HG03135 (cell line): ENCODE data around the gene C20orf173.
"Not testable (repeated sequence)": the region's sequence is repeated elsewhere in the genome, so short reads cannot be mapped to it uniquely, and the experiment has no call there.

Experiments used
- ATAC-seq: cut with Tn5 transposase; IDR thresholded peaks from one replicate; pipeline ENCODE4 v1.9.1; 2021; ENCODE audit warnings: mild to moderate bottlenecking, moderate library complexity; ENCODE audit not compliant: unreplicated experiment

C20orf173 gene, protein sequence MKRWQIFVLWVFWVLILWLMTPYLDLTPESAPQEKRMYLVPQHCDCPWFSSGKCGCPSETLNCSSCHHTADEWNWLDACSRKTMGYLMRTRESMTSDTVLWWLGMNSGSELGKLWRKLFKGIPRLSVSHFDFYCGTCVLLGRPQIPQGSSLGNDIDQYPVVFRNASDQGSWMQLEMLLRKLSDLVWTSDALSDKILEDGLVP

DNA sequence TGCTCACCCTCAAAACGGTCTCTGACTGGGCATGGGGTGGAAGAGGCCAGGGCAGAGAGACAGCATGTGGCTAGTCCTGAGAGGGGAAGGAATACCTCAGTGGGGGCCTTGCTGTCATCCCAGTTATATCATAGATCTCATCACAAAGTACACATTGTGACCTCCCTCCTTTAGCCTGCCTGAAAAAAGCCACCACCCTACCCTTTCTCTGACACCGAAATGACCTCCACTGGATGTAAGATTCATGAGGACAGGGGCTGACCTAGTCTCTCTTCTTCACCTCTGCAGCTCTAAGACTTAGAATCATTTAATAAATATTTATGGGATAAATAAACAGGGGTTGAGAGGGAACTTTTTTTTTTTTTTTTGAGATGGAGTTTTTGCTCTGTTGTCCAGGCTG lies at the start of gene C20orf173:
Gene C20orf173, minus strand, starts transcription at position 101 of the 400 bp plus-strand sequence. CDS start 279 bp downstream, outside the sequence.
- no peak for ATAC-seq

GRCh38 chr20:35579196-35579595 lies 49.7 kb upstream of the C20orf173 start:
- no peak for ATAC-seq

DNA sequence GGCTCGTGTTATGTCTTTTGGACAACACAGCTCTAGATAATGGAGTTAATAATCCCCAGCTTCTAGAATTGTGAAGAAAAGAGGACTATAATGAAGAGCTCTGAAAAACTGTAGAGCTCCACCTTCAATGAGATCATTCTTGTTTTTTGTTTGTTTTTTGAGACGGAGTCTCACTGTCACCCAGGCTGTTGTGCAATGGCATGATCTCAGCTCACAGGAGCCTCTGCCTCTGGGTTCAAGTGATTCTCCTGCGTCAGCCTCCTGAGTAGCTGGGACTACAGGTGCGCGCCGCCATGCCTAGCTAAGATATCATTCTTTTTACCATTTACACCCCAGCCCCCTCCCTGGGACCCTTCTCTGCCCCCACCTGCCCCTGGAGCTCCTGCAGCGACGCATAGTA lies 49.0 kb upstream of the C20orf173 start:
- ATAC-seq, result no peak

DNA sequence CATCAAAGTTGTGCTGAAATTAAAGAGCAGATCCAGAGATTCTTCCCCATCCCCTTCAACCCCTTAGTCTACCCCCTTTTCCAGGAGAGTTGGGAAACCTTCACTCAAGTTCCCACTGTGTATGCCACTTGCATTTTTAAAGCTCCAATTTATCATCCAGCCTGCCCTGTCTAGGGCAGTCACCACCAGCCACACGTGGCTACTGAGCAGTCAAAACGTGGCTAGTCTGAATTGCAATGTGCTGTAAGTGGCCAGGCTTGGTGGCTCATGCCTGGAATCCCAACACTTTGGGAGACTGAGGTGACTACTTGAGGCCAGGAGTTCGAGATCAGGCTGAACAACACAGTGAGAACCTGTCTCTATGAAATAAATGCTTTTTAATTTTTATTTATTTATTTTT lies 47.4 kb upstream of the C20orf173 start:
- no peak for ATAC-seq

DNA sequence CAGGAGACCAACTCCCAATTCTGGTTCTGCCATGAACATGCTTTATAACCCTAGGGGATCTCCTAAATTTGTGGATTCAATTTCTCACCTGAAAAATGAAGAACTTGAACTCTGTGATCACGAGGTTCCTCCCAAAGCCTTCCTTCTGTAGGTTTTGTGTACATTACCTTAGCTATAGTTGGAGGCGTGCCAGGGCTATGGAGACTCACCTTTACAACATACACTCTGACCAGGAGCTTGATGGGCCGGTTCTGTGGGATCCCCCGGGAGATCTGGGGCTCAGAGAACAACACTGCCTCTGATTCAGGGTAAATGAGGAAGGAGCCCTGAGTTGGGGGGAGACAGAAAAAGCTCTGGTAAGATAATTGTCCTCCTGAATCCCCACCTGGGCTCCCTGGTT lies 46.5 kb upstream of the C20orf173 start:
- no peak for ATAC-seq

GRCh38 chr20:35572838-35573237 lies 43.4 kb upstream of the C20orf173 start:
- no peak for ATAC-seq

DNA sequence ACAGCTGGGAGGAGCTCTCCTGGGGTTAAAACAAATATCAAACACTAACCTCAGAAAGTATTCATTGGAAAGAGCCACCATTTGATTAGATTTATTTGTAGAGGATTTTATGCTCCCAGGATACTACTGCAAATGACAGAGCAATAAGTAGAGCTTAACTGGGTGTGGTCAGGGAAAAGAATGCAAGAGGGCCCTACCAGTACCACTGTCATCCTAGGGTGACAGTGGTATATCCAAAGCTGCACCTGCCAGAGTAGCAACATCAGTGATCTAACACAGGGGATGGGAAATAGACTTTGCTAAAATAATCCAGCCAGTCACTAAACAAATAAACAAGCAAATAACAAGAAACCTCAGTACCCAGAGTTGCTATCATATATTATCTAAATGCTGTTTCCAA lies 42.1 kb upstream of the C20orf173 start:
- no peak for ATAC-seq

DNA sequence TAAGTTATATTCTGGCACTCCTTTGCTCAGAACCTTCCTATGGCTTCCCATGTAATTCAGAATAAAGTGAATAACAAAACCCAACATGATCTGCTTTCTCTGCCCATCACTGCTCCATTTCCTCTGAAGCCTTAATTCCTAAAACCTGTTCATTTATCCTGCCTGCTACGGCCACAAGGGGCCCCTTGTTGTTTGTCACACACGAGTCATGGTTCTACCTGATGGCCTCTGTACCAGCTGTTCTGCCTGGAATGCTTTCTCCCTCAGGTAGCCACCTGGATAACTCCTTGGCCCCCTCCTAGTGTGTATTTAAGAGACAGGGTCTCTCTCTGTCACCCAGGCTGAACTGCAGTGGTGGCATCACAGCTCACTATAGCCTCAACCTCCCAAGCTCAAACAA lies 39.2 kb upstream of the C20orf173 start:
- no peak for ATAC-seq

DNA sequence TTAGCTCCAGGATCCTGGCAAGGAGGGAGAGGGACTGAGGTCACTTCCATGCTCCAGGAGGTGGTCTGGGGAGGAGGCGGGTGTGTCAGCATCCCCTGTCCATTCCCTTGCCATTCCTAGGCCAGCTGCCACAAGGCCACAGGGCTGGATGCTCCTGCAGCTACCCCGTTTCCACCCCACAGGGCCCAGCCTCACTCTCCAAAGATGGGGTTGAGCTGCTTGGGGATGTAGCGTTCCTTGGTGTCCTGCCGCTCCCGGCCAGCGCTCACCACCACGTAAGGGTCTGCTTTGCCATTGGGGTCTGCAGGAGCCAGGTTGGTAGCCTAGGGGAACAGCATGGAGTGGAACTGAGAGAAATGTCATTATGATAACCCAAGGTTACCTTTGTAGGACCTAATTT lies 35.5 kb upstream of the C20orf173 start:
- ATAC-seq, result no peak

DNA sequence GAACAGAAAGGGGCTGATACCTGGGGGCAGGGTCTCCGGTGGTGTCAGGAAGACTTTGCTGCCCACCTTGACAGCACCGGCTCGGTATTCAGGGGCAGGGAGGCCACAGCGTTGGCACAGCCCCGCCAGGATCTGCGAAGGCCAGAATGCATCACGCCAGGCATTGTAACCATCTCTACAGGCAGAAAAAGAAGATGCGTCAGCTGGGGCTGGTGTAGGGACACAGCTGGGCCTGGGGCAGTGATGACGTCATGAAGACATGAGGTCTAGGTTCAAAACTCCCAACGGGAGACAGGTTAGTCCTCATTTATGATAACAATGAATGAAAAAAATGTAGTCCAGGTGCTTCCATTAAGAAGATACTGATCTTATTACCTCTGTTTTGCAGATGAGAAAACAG lies 34.4 kb upstream of the C20orf173 start:
- ATAC-seq, result no peak

DNA sequence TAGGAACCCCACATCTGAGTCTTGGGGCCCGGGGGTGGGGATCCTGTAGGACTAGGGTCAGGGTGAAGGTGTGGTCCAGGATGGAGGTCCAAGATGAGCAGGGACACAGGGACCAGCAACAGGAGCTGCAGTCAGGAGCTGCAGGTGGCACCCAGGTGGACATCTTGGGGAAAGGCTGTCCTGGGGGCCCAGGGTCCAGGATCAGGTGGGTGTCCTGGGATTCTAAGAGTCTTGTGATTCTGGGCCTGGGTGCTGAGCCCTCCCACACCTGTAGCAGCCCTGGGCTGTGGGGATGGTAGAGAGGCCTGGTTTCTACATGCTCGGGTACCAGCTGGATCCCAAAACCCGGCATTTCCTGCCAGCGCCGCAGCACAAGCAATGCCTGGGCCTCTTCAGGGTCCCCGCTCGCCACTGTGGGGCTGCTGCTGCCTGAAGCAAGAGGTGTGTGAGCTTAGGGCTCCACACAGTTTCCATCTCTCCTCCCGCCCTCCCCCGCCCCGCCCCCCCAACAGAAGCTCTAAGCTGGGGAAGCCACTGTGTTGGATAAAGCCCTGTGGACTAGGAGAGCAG lies 33.2 kb upstream of the C20orf173 start:
- ATAC-seq, result no peak

DNA sequence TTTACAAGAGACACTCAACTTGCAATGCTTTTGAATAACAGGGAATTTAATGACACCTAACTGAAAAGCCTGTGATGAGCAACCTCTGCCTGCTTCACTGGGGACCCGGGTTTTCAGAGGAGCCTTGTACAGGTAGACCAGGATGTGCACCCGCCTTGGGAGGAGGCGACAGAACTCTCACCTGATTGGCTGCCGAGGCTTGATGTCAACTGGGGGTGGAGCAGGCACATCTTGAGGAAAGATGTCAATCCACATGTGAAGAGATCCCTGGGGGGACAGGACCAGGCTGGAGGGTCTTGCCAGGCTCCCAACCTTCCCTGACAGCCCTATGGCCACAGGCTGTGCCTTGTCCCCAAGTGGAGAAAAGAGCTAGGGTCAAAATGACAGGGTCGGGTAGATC lies 32.2 kb upstream of the C20orf173 start:
- no peak for ATAC-seq

DNA sequence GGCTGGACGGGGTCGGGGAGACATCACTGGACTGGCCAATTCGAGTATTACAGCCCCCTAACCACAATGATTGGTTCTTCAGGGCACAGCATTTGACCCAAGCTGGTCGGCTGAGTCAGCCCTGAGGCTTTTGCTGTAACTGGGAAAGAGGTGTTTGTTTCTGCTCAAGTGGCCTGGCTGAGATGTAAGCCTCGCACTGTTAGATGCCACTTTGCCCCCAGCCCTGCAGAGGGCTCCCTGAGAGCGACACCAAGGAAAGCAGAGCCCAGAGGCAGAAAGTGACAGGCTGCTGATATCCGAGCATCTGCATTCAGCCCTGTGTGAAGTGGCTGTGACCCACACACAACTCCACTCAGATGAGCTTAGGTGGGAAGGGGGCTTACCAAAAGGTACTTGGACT lies 31.8 kb upstream of the C20orf173 start:
- ATAC-seq, result no peak

DNA sequence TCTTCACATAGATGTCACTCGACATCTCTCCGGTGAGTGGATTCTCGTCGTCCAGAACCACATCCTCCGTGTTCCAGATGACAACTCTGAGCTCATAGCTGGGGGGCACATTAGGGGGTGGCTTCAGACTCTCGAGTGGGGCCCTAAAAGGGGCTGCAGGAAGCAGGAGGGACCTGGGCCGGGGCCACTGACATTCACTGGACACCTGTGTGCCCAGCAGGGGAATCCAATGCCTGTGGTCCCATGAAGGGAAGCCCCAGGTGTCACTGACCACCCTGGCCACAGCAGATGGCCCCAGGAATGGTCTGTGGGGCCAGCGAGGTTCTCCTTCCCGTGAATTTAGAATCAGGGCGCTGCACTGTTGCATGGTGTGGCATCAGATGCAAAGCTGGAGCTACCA lies 31.1 kb upstream of the C20orf173 start:
- ATAC-seq, result no peak

DNA sequence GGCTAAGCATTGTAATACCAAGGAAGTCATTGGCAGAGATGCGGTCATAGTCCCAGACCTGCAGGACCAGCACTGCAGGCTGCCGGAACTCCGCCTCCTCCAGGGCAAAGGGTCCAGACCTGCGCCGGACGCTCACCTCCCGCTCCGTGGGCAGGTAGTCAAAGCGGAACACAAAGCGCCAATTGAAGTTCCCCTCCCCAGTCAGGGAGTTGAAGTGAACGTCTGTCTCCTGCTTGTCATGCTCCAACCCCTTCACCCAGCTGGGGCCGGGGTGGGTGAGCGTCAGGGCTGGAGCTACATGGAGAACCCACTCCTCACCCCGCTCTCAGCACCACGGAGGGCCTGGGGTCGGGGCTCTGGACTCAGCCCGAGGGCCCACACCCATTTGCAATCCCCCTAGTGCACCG lies 30.7 kb upstream of the C20orf173 start:
- ATAC-seq, result no peak

DNA sequence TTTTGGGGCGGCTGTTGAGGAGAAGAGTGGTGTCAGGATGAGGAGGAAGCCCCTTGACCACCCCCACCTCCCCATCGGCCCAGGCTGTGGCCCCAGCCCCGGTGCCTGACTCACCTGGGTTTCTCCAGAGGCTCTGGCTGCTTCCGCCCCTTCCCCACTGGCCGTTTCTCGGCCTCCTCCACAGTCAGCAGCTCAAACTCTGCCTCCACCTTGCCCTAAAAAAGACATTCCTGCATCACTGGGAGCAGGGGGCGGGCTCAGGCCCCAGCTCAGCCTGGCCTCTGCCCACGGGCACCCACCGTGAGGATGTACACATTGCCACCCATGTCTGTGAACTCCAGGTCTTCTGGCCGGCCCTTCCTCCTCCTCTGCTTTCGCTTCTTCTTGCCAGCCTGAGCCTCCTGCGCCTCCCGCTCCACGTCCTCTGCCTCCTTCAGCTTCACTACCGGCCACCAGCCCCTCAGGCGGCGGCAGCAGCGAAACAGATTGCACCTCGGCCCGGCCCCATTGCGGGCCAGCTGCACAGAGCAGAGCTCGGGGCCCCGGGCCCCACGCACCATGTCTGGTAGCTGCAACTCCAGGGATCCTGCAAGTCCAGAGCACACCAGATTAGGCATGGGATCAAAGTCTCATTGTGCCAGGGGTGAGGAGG lies 29.7 kb upstream of the C20orf173 start:
- ATAC-seq, result no peak

GRCh38 chr20:35558451-35558850 lies 29.0 kb upstream of the C20orf173 start:
- no peak for ATAC-seq

- no peak for ATAC-seq
These were observed 27.4 kb upstream of the C20orf173 start for GRCh38 chr20:35556871-35557270.

- ATAC-seq, result no peak
These were observed 26.6 kb upstream of the C20orf173 start for GRCh38 chr20:35555951-35556645.

DNA sequence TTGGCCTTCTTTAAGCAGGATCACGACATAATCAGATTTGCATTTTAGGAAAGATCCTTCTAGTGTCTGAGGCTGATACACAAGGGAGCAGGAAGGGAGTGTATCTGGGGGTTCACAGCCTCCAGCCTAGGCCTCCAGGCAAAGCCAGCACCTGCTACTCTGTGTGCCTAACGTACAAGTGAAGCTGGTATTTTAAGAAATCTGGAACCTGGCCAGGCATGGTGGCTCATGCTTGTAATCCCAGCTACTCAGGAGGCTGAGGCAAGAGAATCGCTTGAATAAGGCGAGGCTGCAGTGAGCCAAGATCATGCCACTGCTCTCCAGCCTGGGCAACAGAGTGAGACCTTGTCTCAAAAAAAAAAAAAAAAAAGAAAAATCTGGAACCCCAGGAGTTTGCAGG lies 26.0 kb upstream of the C20orf173 start:
- ATAC-seq, result not testable (repeated sequence)

DNA sequence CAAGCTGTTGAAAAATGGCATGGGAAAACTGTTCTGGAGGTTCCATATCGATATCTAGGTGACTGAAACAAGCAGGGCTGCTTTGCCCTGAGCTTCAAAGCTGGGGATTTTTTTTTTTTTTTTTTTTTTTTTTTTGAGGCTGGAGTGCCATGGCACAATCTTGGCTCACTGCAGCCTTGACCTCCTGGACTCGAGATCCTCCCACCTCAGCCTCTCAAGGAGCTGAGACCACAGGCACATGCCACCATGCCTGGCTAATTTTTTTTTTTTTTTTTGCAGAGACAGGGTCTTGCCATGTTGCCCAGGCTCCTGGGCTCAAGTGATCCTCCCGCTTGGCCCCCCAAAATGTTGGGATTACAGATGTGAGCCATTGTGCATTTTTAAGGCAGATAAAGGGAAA lies 23.5 kb upstream of the C20orf173 start:
- no peak for ATAC-seq

DNA sequence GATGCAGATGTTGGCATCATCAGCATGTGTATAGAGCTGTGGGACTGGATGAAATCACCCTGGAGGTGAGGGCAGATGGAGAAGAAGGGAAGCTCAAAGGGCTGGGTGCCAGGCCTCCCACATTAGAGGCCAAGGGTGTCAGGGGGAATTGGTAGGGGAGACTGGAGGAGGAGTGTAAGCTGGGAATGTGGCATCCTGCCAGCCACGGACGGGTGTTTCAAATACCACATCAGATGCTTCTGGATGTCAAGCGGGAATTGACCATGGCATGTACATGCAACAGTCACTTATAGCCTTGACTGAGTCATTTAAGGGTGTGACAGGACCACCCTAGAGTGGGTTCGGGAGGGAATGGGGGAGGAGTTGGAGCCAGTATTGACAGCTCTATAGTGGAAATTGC lies 22.1 kb upstream of the C20orf173 start:
- ATAC-seq, result no peak
